DOHH2 (cell line): ENCODE measurements around the gene AXIN1.

Experiments
- H3F3A ChIP-seq: fragments of 200-600 bp; sonication (generic), shearing (Covaris generic); 2 replicates; pipeline ENCODE4 v1.6.0; 2016; ENCODE audit warnings: antibody characterized with exemption, mild to moderate bottlenecking; ENCODE audit not compliant: control insufficient read depth, insufficient read depth
- H3K27ac ChIP-seq: fragments of 200-600 bp; sonication (generic); 2 replicates; pipeline ENCODE4 v1.5.1; 2014; ENCODE audit warnings: low read depth, mild to moderate bottlenecking, low read length, moderate library complexity
- H3K27me3 ChIP-seq: fragments of 200-600 bp; sonication (generic); 2 replicates; pipeline ENCODE4 v1.6.1; 2014; ENCODE audit warnings: mild to moderate bottlenecking, low read length, mixed read lengths; ENCODE audit not compliant: control insufficient read depth
- H3K36me3 ChIP-seq: fragments of 200-600 bp; sonication (generic); 2 replicates; pipeline ENCODE4 v1.6.1; 2014; ENCODE audit warnings: mild to moderate bottlenecking, low read length, moderate library complexity, mixed read lengths; ENCODE audit not compliant: control insufficient read depth
- H3K4me1 ChIP-seq: fragments of 200-600 bp; sonication (generic); 2 replicates; pipeline ENCODE4 v1.6.1; 2014; ENCODE audit warnings: mild to moderate bottlenecking, low read length, mixed read lengths; ENCODE audit not compliant: control insufficient read depth
- H3K4me2 ChIP-seq: fragments of 200-600 bp; sonication (generic); 2 replicates; pipeline ENCODE4 v1.6.0; 2014; ENCODE audit warnings: mild to moderate bottlenecking, low read length, moderate library complexity
- H3K4me3 ChIP-seq: fragments of 200-600 bp; sonication (generic); 2 replicates; pipeline ENCODE4 v1.5.1; 2014; ENCODE audit warnings: mild to moderate bottlenecking, low read length, mixed read lengths
- H3K79me2 ChIP-seq: fragments of 200-600 bp; sonication (generic); 2 replicates; pipeline ENCODE4 v1.6.1; 2014; ENCODE audit warnings: mild to moderate bottlenecking, low read length, mixed read lengths; ENCODE audit not compliant: control insufficient read depth
- H3K9me2 ChIP-seq: fragments of 200-600 bp; sonication (generic); replicated peaks from 2 replicates; pipeline ENCODE4 v1.6.1; 2014; ENCODE audit warnings: mild to moderate bottlenecking, low read length, mixed read lengths; ENCODE audit not compliant: control insufficient read depth
- H3K9me3 ChIP-seq: fragments of 200-600 bp; sonication (generic); 2 replicates; pipeline ENCODE4 v1.6.1; 2014; ENCODE audit warnings: antibody characterized with exemption, low read length, mixed read lengths; ENCODE audit not compliant: control insufficient read depth, insufficient read depth
- H4K20me1 ChIP-seq: fragments of 200-600 bp; sonication (generic); 2 replicates; pipeline ENCODE4 v1.6.0; 2014; ENCODE audit warnings: low read depth, mild to moderate bottlenecking, antibody characterized with exemption, low read length, moderate library complexity; ENCODE audit not compliant: control insufficient read depth, insufficient read depth
- EZH2phosphoT487 ChIP-seq: fragments of 200-600 bp; sonication (generic); IDR thresholded peaks from 2 replicates; pipeline ENCODE4 v1.6.1; 2017; ENCODE audit warnings: borderline replicate concordance, mild to moderate bottlenecking, antibody characterized with exemption, low read length, moderate library complexity, mixed read lengths
- TF ChIP-seq, protein P1 (sequence below): fragments of 200-600 bp; sonication (generic); IDR thresholded peaks from one replicate; pipeline ENCODE4 v1.5.1; 2014; ENCODE audit warnings: antibody characterized with exemption, mild to moderate bottlenecking, low read depth, low read length; ENCODE audit not compliant: poor library complexity, severe bottlenecking

AXIN1 gene

DNA sequence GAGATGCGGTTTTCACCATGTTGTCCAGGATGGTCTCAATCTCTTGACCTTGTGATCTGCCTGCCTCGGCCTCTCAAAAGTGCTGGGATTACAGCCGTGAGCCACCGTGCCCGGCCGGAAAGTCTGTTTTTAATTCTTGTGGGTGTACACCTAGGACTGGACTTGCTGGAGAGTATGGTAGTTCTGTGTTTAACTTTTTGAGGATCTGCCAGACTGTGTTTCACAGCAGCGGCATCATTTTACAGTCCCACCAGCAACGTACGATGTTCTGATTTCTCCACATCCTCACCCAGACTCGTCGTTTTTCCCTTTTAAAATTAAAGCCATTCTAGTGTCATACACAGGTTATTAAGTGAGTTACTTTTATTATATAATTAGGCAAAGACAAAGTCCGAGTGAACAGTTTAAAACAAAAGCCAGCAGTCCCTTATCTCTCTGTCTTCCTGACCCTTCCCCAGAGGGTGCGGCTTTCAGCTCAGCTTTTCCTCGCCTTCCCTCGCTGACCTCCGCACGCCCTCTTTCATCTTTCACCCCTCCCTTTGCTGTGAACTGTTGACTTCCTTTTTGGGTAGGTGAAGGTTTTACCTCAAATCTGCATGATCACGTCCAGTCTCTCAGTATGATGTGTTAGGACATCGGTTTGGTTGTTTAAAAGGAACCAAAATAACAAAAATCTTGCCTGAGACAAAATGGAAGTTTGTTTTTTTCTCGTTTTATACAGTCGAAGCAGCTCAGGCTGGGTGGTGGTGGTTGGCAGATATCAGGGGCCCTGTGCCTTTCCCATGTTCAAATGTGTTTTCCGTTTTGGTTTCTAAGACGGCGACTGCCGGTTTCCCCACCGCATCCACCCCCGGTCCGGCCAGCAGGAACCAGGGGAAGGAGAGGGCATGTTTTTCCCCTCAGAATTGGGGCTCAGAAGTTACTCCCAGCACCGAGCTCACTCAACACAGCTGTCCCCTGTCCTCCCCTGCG, 99.9 kb downstream of the AXIN1 start:
- Histone ChIP-seq H3K9me3 (no peaks in the 10 kb centered on the region), H4K20me1 (no peaks in the 10 kb centered on the region), H3K4me2 (no peak overlapping the region), H3K9me2 (no peaks in the 10 kb centered on the region), H3K27ac (no peak overlapping the region), H3K4me1 (no peaks in the 10 kb centered on the region), H3K79me2 (no peaks in the 10 kb centered on the region), H3K36me3 (peaks cover 5% of the 10 kb centered on the region; the same call in 1 of the 2 replicates), H3K27me3 (no peaks in the 10 kb centered on the region), H3K4me3 (no peak overlapping the region), H3F3A (no peaks in the 10 kb centered on the region)
- no peak for TF ChIP-seq EZH2phosphoT487
- TF ChIP-seq, protein P1, sequence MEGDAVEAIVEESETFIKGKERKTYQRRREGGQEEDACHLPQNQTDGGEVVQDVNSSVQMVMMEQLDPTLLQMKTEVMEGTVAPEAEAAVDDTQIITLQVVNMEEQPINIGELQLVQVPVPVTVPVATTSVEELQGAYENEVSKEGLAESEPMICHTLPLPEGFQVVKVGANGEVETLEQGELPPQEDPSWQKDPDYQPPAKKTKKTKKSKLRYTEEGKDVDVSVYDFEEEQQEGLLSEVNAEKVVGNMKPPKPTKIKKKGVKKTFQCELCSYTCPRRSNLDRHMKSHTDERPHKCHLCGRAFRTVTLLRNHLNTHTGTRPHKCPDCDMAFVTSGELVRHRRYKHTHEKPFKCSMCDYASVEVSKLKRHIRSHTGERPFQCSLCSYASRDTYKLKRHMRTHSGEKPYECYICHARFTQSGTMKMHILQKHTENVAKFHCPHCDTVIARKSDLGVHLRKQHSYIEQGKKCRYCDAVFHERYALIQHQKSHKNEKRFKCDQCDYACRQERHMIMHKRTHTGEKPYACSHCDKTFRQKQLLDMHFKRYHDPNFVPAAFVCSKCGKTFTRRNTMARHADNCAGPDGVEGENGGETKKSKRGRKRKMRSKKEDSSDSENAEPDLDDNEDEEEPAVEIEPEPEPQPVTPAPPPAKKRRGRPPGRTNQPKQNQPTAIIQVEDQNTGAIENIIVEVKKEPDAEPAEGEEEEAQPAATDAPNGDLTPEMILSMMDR, result no peak

DNA sequence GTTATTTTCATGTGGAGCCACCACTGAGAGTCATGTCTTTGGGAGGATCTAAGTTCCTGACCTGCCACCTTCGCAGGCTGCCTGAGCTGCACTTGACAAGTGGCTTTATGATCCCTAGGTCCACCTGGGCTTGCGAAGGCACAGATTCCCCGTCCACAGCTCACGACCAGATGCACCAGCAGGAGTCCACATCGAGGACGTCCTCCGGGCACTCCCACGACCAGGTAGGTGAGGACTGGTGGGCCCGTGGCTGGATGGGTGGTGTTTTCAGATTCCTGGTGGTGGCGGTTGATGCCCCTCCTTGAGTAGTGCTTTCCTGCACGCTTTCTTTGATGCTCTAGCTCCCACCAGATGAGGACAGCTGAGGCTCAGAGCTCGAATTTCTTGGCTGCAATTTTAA, 103.1 kb downstream of the AXIN1 start:
- H3K36me3 ChIP-seq, result peaks cover 5% of the 10 kb centered on the region; the same call in 1 of the 2 replicates
- no peaks in the 10 kb centered on the region for H3F3A ChIP-seq
- TF ChIP-seq EZH2phosphoT487, result no peak
- TF ChIP-seq, protein P1, result no peak
- H3K4me1 ChIP-seq, result no peaks in the 10 kb centered on the region
- no peak overlapping the region for H3K4me3 ChIP-seq
- no peak overlapping the region for H3K4me2 ChIP-seq
- no peaks in the 10 kb centered on the region for H3K9me2 ChIP-seq
- H3K27me3 ChIP-seq, result no peaks in the 10 kb centered on the region
- H3K79me2 ChIP-seq, result no peaks in the 10 kb centered on the region
- no peaks in the 10 kb centered on the region for H4K20me1 ChIP-seq
- H3K9me3 ChIP-seq, result no peaks in the 10 kb centered on the region
- no peak overlapping the region for H3K27ac ChIP-seq

DNA sequence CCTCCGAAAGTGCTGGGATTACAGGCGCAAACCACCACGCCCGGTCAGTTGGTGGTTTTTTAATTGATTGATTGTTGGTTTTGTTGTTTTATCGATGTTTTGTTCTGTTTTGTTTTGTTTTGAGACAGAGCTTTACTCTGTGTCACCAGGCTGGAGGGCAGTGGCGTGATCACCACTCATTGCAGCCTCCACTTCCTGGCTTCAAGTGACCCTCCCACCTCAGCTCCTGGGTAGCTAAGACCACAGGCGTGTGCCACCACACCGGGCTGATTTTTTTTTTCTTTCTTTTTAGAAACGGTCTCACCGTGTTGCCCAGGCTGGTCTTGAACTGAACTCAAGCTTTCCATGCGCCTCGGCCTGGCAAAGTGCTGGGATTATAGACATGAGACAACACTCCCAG, 105.5 kb downstream of the AXIN1 start:
- H3K4me2 ChIP-seq, result no peak overlapping the region
- no peaks in the 10 kb centered on the region for H3K9me3 ChIP-seq
- no peak overlapping the region for H3K27ac ChIP-seq
- no peaks in the 10 kb centered on the region for H3K36me3 ChIP-seq
- peaks cover 2% of the 10 kb centered on the region; the same call in 1 of the 2 replicates for H4K20me1 ChIP-seq
- H3K4me1 ChIP-seq, result peaks cover 4% of the 10 kb centered on the region; the same call in 1 of the 2 replicates
- no peaks in the 10 kb centered on the region for H3K9me2 ChIP-seq
- no peaks in the 10 kb centered on the region for H3F3A ChIP-seq
- H3K27me3 ChIP-seq, result no peaks in the 10 kb centered on the region
- peaks cover 9% of the 10 kb centered on the region for H3K79me2 ChIP-seq
- H3K4me3 ChIP-seq, result no peak overlapping the region
- no peak for TF ChIP-seq EZH2phosphoT487
- TF ChIP-seq, protein P1, result no peak
